HG02973 (cell line): Measurements from ENCODE around the gene ALK.

Experiments
- ATAC-seq: cut with Tn5 transposase; IDR thresholded peaks from one replicate; pipeline ENCODE4 v1.9.1; 2021; ENCODE audit warnings: moderate library complexity; ENCODE audit not compliant: unreplicated experiment

The ALK gene

GRCh38 chr2:29799628-29800027 lies 121.8 kb downstream of the ALK start:
- ATAC-seq: no peak

- no peak for ATAC-seq
These were observed 123.5 kb downstream of the ALK start for GRCh38 chr2:29797916-29798315.

- no peak for ATAC-seq
These were observed 124.9 kb downstream of the ALK start for GRCh38 chr2:29796446-29796845.

GRCh38 chr2:29789911-29790485 lies 131.4 kb downstream of the ALK start:
- no peak for ATAC-seq

DNA sequence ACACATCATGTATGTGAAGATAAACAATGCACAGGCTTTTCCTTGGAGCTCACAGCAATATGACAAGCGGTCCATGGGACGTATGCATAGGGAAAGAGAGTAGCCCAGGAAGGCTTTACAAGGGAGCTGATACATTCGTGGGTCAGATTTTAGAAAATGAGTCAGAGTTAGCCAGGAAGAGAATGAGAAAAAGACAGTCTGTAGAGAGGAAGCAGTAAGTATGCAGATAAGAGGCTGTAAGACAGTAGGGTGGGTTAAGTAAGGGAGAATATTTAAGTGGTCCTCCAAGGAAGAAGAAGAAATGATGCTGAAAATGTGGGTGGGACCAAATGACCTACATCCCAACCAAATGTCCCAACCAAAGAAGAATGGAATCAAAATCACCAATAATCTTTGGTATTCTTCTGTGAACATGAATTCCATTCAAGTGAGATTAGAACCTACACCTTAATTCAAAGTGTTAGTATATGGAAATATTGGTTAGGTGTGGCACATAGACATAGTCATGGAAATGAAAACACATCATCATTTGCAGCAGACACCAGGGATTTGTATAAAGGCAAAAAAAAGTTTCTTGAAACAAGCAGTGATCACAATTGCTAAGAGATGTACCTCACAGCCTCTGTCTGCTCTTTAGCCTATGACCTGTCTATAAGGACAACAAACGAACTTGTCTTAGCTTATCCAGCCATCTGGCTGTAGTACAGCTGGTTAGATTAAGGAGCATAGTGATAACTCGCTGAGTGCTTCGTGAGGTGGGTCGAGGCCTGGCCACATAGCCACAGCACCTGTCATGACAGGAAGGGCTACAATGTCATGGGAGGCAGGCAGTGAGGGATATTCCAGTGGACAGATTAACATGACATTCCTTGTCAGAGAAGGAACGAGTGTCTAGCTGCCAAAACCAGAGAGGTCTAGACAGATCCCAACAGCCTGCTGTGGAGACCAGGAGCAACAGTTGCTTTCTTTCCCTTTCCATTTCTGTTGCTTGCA lies 133.6 kb downstream of the ALK start:
- no peak for ATAC-seq

- ATAC-seq: no peak
These were observed 135.0 kb downstream of the ALK start for GRCh38 chr2:29786361-29786760.

DNA sequence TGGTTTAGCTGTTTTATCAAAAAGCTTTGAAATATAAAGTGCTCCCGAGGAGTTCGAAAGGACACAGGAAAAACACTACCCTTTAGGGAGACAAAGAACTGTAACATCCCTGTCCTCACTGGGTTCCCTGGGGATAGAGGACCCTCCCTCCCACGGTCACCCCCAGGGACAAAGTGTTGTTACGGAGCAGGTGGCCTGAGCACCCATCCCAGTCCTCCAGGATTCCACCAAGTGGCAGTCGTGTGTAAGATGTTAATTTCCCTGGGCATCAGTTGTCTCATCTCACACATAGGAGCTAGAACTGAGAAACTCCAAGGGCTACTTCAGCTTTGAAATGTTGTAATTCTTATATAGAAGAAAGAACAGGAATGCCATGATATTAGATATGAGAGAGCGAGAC lies 137.7 kb downstream of the ALK start:
- no peak for ATAC-seq

- no peak for ATAC-seq
These were observed 138.6 kb downstream of the ALK start for GRCh38 chr2:29782549-29783458.

- no peak for ATAC-seq
These were observed 139.3 kb downstream of the ALK start for GRCh38 chr2:29782087-29782486.

DNA sequence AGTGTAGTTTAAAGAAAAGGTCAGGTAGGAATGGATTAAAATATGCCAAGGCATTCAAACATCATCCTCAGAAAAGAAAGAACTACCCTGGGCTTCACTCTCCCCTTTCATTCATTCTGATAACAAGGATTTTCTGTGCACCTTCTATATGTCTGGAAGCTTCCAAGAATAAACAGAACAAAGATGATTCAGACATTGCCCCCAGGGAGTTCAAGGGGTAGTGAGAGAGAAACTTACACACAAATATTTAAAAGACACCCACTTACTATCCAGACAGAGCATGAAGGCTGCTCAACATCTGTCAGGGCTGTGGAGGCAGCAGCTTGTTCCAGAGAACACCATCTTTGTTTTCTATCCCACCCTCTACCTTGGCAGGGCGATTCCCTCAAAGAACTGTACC lies 140.5 kb downstream of the ALK start:
- no peak for ATAC-seq

GRCh38 chr2:29777161-29777560 lies 144.2 kb downstream of the ALK start:
- no peak for ATAC-seq

DNA sequence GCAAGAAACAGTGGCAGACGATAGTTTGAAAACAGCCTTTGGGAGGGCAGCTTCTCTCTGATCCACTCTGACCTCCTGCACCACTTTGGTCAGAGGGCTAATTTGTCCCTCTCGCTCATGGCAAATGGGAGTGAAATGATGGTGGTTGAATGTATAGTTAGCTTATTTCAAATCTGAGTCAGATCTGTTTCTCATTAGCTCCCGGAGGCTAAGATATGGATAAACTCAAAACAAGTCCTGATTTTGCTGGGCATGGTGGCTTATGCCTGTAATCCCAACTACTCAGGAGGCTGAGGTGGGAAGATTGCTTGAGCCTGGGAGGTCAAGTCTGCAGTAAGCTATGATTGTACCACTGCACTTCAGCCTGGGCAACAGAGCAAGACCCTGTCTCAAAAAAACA lies 145.0 kb downstream of the ALK start:
- no peak for ATAC-seq

GRCh38 chr2:29775937-29776336 lies 145.4 kb downstream of the ALK start:
- no peak for ATAC-seq

DNA sequence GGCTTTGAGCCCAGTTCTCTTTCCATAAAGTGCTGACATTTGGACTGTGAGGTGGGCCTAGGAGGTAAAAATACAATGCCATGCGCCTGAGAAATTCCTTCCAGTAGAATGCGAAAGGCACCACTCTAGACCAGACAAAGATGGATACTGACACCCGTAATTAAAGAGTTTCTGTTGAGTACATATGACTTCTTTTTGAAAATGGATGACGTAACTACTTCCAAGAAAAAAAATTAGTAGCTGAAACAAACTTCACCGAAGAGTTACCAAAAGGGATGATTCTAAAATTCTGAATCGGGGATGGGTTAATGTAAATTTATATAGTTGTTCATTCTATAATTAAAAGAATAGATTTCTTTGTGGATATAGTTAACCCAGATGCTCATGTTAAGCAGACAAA lies 146.8 kb downstream of the ALK start:
- no peak for ATAC-seq

DNA sequence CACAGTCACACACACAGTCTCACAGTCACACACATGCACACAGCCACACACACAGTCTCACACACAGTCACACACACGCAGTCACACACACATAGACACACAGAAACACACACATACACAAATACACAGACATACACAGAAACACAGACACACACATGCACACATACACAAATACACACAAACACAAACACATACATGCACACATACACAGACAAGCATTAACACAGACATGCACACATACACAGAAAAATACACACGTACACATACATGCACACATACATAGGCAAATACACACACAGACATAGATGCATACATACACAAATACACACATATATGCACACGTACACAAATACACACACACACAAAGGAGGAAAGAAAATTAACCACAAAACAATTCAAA lies 150.5 kb downstream of the ALK start:
- ATAC-seq: no peak

GRCh38 chr2:29769847-29770246 lies 151.5 kb downstream of the ALK start:
- no peak for ATAC-seq

- no peak for ATAC-seq
These were observed 153.6 kb downstream of the ALK start for GRCh38 chr2:29767606-29768335.

DNA sequence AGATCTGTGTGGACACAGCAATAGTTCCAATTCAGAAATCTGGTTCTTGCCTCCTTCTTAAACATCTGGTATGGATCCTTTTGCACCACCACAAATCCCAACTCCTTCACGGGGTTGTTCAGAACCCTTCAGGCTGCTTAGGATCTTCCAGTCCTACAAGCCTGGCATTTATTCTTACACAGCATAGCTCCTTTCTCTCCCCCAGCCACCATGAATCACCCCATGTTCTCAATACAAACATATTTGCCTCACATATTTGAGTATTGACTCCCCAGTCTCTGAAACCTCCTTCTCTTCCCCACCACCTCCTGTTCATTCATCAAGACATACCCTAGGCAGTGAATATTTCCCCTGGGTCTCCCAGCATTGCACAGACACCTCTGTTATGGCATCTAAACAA lies 155.2 kb downstream of the ALK start:
- ATAC-seq: no peak

DNA sequence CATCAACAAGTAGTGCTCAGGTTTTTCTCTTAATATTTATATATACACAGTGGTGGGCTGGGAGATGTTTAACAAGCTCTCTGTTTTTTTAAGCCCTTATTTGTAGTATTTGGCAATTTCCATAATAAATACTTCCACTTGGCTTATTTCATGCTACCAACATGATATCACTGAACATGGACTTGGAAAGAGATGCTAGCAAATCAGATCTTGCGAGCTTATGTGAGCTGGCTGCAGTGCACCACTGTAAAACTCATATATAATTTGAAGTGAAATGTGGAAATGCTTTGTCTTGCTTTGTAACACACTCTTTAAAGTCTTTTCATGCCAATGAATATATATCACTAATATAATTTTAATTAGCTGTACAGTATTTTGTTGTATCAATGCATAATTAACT lies 155.7 kb downstream of the ALK start:
- no peak for ATAC-seq

DNA sequence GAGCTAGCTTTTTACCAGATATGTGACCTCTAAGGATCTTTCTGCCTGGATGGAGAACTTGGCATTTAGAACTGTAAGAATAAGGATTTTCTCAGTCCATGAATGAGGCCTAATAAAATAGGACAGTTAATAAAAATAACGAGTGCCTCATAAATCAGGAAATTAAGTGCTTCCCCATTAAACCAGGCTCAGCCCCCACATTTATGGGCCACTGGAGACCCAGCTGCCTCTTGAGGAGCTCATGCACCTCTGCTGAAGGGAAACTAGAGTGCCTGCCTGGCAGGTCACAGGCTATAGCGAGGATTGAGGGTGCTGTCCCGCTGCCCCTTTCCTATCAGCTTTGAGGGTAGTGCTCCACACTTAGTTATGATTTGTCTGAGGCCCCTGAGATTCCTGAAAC lies 158.0 kb downstream of the ALK start:
- ATAC-seq: no peak

DNA sequence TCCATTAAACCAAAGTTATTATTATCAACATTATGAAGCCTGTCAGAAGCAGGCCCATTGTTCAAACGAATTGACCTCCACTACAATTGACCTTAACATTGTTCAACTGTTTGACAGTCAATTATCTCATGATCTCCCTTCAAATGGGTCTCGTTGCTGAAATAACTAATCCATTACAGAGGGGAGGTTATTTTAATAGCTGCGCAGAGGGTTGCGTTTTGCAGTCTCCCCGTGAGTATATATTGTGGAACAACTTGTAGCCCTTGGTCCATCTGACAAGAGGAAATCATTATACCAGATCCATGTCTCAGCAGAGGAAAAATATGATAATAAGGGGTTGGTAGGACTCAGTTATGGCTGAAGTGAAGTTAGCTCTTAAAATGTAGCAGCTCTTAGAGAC lies 159.1 kb downstream of the ALK start:
- ATAC-seq: no peak
